Stimulated activated CD4-positive, alpha-beta T cell treated with anti-CD3 and anti-CD28 coated beads, TNF-alpha, amount 100 ng/mL, for 24 hours (primary cell): Measurements from ENCODE around the gene SCIN.
"Not testable (repeated sequence)": the region's sequence is repeated elsewhere in the genome, so short reads cannot be mapped to it uniquely, and the experiment has no call there.

Source experiments
- DNase-seq, 3 experiments: peaks; one replicate each; pipeline ENCODE4 v3.0.0-alpha.2; 2020; ENCODE audit warnings: low read depth in 3 of 3

Gene SCIN

DNA sequence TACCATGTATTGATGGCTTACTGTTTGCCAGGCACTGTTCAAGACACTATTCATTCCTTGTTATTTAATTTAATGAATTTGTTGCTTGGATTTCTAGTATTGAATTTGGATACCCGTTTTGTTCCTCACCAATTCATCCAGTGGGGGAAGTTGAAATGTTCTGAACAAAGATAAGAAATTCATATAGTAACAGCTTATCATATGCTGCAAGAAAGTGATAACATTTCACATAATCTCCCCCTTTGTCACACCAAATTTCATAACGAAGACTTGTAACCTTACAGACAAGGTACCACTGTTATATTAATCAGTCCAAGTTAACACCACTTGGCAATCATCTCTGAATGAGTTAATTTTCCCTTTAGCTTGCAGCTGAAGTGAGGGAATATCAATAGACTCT lies 42.1 kb downstream of the SCIN start:
- no peak for DNase-seq

DNA sequence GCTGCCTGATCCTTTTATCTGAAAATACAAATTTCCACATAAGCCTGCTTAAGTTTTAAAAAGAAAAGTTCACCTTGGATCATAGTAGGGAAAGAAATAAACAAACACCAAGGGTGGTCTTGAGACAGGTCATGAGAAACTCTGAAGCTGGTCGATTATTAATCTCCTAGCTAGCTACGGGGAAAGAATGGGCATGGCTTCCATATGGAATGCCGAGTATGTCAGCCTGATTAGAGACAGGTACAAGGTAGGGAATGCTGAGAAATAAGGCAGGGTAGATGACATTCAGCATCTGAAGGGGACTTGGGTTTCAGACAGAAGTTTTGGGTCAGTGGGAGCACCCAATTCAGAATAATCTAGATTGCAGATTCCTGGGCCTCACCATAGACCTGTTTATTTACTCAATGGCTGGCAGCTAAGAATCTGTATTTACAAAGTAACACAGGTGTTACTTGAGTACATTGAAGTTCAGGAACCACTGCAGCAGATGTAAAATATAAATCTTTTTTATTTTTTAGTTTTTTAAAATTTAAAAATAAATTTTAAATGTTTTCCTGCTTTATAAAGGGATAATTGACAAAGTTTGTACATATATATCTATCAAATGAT lies 49.0 kb downstream of the SCIN start:
- DNase-seq = no peak

DNA sequence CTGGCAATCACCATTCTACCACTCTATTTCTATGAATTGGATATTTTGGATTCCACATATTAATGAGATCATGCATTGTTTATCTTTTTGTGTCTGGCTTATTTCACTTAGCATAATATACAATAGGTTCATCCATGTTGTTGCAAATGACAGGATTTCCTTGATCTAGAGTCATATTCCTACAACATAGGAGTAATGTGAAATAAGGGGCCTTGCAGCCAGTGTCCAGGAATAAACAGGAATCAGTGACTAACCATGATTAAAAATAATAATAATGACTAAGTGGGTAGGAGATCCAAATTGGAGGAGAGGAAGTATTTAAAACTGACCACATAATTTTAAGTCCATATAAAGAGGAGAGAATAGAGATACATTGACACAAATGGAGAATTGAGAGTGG lies 49.9 kb downstream of the SCIN start:
- DNase-seq = no peak

DNA sequence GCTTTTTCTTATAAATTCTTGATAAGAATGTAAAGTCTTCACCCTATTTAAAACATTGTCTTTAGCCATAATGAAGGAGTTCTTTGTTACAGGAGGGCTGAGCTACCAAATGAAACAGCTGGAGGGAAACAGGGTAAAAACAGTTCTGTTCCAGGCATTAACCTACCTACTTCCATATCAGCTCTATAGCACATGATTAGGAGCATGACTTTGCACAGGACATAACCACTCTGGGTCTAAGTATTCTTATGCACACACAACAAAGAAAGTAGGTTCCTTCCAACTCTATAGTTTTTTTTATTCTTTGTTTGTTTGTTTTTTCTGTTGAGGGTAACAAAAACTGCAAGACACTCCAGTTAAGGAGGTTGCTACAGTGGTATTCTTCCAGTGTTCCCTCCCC lies 52.7 kb downstream of the SCIN start:
- DNase-seq = no peak

DNA sequence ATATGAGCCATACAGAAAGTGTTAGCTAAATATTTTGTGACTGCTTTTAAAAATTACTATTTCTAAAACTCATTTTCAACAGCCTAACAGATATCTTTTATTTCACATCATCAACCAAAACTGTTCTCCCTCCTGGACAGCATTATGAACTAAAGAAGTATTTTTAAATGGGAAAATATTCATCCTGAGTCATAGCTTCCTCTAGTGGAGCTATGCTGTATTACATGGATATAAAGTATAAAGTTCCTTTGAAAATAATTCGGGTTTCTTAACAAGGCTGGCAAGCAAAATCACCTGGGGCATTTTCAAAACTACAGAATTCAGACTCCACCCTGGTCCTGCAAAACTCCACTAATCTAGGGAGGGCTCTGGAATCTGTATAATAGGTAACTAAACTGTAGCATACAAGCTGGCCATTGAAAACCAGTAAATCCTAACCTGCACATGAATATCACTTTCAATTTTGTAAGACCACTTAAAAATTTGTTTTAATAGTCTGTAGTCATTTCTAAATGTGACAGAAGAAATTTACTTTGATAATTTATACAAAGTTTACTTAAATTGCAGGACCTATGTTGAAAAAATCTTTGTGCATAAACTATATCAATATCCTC lies 53.5 kb downstream of the SCIN start:
- no peak for DNase-seq

DNA sequence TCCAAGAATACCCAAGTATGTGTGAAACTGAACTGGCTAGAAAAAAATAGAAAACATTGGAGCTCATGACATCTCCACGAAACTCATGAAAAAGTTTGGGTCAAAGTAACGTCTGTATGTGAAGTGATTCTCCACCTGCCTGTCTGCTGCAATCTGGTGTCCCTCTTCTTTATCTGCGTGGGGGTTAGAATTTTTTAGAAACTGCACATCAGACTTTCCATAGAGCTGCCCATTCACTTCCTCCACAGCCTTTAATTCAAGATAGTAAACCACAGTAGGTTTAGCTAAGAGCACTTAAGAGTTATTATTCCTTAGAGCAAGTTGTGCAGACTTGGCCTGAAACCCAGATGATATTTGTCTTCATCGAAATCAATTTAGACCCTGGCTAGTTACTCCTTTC lies 55.3 kb downstream of the SCIN start:
- DNase-seq = no peak

DNA sequence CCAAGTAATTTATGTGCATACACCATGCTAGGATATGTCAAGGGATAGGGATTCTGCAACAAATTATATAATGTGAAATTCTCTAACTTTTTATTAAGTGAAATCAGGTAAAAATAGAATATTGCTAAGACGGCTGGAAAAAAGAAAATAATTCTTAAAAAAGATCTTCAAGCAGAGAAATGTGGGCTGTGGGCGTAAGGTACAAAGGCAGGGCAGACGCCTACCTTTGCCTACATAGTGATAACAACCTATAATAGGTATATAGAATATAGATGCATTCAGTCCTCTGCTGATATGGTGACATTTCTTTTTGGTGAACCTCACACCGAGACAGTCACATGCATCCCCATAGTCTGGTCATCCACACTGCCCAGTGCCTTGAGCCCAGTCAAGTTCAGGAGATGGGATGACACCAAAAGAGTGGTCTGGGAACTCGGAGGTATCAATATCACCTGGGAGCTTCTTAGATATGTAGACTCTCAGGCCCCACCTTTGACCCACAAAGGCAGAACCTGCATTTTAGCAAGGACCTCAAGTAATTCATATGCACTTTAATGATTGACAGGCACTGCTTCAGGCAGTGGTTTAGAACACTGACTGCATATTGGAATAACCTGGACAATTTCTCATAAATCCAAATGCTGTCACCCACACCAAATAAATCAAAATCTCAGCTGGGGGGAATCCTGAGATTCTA lies 59.4 kb downstream of the SCIN start:
- DNase-seq = no peak

DNA sequence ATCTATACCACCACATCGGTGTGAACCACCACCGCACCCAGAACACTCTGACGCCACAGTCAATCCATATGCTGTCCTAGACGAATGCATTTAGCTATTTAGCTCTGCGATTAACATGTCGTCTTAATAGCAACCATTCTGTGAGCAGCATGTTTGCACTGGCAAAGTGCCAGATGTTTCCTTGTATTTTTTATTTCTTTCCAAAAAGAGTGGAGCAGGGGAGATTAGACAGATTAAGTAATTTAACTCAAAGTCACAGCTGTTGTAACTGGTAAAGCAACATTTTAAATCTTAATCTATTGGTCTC lies 59.9 kb downstream of the SCIN start:
- no peak for DNase-seq

DNA sequence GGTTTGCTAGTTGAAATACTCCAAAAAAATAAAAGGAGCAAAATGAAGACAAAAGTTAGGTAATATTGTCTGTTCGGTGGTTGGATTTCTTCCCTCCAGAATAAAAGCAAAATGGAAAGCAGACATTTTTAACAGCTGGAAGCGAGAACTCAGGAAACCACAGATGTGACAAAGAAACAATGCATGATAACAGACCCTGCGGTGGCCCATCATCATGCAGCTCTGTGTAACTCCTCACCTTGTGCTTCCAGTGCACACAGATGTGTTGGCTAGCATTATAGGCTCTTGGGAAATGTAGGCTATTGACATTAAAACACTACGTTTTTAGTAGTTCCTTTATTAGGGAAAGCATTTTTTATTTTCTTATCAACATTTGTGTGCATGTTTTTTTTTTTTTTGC lies 63.1 kb downstream of the SCIN start:
- DNase-seq = no peak

DNA sequence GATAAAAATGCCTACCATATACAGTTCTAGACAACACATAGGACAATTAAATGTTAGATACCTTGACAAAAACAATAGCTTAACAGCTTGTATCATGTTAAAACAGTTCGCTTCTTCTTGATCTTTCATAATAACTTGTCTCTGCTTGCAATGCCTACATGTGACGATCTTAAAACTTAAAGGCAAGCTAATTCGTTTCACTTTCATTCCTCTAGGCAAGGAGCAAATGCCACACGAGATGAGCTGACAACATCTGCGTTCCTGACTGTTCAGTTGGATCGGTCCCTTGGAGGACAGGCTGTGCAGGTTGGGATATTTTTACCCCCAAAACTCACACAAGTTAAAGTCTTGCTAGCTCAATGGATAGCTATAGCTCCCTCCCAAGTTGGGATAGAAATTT lies 65.3 kb downstream of the SCIN start:
- DNase-seq = no peak

DNA sequence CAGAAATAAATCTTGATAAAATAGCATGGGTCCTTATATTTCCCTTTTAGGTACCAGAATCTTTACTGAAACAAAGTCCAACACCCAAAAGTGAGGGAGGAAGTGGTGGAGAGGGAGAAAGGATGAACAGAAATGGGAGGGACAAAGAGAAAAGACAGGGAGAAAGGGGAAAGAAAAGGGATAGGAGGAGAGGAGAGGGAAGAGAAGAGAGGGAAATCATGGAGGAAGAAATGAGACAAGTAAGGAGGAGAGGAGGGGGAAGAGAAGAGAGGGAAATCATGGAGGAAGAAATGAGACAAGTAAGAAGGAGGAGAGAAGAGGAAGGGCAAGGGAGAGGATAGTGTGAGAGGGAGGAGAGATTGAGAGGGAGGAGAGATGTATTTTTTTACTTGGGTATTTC lies 66.8 kb downstream of the SCIN start:
- DNase-seq = no peak

DNA sequence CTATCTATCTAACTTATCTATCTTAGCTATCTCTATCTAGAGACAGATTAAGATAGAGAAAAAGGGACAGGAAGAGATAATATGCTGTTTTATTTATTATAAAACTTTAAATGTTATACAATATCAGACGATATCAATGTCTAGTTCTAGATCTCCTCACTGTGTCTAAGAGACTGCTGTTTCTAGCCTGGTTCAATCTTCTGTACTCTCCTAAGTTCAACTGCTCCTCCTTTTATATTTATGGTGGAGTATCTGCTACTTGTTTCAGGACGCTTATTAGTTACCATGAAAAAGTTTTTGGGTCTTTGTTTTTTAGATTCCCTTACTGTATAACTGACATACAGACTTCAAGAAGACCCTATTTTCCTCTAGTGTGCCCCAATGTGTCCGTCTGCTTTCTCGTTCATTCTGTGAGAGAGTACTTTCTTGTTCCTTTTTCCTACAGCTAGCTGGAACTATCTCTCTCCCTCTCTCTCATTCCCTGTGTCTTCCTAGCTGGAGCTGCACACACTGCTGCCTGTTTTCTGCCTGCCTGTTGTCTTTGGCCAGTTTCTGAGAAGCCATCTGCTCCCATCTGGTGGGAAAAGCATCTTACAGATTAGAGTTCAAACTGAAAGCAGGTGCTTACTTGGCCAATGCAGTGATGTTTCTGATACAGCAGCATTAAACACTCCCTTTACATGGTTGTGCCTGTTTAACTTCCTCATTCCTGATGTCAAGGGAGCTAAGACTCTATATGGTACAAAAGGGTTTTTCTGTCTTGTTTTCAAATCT lies 67.5 kb downstream of the SCIN start:
- DNase-seq = no peak

DNA sequence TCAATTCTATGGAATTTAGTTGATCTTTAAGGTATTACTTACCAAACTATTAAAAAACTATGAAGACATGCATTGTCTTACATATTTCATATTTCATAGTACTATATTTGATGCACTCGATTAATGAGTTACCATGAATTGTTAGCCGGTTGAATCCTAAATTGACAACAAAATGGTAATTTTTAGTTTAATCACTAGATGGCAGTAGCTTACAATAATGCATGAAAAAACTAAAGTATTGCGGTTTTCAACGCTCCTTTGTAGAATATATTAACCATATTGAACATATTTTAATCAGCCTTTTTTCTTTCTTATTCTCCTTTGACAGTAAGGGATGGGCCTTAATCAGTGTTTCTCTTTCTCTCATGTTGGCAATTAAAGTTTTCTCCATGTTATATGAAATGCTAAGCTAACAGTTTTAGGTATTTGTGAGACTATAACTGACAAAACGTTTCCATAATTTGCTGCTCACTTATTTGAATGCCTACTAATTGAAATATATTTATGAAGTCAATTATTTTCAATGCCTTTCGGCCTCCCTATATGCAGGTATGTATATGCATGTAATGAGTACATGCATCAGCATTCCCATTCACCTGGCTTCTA lies 68.4 kb downstream of the SCIN start:
- DNase-seq = no peak

DNA sequence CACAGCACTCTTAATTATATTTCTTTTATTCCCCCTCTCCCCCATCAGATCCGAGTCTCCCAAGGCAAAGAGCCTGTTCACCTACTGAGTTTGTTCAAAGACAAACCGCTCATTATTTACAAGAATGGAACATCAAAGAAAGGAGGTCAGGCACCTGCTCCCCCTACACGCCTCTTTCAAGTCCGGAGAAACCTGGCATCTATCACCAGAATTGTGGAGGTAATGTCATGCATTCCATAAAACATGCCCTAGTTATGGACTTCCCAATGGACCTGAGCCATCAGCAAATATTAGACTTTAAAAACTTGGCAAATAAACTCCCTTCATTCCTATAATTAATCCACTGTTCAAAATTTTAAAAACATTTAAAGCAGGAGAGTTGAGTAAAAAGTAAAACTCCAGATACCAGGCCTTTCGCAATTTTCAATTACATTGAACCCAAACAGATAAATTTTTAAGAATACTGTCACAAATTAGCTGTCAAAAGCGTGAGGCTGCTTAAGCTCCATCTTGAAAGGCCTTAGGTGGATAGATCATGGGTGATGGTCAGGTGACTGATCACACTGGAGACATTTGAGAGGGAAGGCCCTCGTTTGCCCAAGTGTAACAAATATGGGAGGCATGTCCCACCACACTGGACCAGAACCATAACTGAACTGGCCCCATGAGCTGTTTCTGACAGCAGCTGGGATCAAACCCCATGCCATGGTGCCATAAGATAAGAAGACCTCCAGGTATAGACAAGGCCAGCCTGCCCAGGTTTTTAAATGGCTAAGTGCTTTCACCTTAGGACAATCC lies 70.0 kb downstream of the SCIN start:
- no peak for DNase-seq

DNA sequence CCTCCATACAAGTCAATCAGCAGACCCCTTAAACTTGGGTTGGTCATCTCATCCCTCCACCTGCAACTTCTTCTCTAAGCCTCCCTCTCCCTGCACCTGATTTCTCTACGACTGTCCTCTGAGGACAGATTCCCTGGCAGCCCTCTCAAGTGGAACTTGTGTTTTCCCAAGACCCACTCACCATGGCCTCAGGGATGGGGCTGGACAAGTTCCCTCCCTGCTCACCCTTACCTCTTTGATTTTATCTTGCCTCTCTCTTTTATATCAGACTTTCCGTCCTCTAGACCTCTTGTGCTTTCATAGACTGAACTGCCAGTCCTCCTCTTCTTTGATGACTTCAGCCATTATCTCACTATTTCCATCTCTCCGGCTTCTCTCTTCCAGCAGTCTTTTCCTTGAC lies 70.7 kb downstream of the SCIN start:
- no peak for DNase-seq

DNA sequence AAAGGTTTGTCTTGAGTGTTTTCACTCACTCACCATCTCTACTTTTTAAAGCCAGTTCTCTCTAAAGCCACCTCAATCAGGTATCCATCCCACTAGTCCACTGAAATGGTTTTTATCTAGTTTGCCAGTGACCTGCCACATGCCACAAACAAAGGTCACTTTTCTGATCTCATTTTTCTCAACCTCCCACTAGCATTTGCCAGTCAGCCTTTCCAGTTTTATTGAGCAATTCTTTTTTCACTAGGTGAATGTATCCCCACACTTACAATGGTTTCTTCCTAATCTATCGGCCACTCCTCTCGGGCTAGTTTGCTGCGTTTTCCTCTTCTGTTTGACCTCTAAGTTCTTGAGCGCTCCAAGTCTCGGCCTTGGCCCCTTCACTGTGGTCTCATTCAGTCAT lies 72.0 kb downstream of the SCIN start:
- DNase-seq = no peak

DNA sequence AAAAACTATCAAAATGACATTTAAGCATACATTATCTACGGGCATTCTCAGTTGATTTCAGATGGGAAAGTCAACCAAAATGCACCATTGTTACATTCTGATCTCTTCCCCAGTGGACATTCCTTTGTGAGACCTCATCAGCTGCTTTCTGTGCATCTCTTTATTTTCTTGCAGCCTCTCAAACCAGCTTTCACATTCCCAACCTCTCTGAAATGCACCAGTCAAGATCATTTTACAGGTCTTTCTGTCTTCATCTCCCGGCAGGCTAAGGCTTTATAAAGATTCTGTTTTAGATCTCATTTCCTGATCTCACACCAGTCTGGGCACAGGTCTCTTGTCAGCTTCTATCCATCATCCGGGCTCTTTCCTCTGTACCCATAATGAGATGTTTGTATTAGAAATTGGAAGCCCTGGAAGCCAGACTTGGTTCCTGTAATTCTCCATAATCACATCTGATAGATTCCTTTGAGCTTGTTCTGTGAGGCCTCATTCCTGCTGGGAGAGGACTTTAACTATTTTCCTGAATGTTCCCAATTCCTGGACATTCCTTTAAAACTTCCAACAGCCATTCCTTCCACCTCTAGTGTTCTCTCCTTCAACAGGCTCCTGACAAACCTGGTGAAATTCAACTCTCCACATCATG lies 72.6 kb downstream of the SCIN start:
- DNase-seq = no peak

DNA sequence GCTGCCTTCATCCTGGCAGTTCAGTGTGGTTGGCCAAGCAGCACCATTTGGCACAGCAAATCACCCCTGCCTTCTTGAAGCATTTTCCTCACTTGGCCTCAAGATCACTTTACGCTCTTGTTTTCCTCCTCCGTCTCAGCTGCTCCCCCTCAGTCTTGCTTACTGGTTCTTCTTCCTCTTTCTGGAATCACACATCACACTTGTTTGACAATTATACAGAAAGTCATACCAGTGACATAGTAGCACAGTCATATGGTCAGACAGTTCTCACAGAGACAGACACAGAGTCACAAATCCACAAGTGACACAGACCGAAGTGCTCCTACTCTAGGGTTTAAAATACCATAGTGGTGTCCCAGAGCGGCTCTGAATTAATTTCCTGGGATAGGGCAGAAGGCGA lies 73.1 kb downstream of the SCIN start:
- DNase-seq = no peak

DNA sequence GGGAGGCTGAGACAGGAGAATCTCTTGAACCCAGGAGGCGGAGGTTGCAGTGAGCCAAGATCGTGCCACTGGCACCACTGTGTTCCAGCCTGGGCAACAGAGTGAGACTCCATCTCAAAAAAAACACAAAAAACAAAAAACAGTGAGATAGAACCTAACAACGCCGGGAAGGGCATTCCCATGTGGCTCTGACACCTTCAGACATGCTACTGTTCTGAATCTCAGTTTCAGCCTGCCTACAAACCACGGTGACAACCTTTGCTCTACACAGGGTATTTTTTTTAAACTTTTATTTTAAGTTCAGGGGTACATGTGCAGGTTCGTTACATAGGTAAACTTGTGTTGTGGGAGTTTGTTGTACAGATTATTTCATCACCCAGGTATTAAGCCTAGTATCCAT lies 74.7 kb downstream of the SCIN start:
- not testable (repeated sequence) for DNase-seq

DNA sequence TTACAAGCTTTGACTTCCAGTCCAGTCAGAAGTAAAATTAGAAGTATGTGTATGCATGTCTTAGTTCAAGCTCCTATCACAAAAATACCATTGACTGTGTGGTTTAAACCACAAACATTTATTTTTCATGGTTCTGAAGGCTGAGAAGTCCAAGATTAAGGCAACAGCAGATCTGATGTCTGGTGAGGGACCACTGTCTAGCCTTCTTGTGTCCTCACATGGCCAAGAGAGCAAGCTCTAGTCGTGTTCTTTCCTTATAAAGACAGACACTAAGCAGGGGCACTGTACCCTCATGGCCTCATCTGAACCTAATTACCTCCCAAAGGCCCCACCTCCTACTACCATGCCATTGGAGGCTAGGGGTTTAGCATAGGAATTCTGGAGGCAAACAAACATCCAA lies 75.6 kb downstream of the SCIN start:
- no peak for DNase-seq
